Measurements from ENCODE around the gene ZNF570. TPM values are rescaled to one million over a fixed set of nuclear protein-coding genes. Genes with fewer than 3 reads are reported as not detected.

The ZNF570 gene
- total RNA-seq (2022) (not detected in 2 replicates), Bru-seq, nascent RNA (percentile 11 among the genes with signal in this experiment), BruChase-seq, experiment 1, labeled RNA remaining after a 2-hour chase (percentile 13 among the genes with signal in this experiment), BruChase-seq, experiment 2, labeled RNA remaining after a 6-hour chase (percentile 4 among the genes with signal in this experiment)
- long read RNA-seq: 0 reads

DNA sequence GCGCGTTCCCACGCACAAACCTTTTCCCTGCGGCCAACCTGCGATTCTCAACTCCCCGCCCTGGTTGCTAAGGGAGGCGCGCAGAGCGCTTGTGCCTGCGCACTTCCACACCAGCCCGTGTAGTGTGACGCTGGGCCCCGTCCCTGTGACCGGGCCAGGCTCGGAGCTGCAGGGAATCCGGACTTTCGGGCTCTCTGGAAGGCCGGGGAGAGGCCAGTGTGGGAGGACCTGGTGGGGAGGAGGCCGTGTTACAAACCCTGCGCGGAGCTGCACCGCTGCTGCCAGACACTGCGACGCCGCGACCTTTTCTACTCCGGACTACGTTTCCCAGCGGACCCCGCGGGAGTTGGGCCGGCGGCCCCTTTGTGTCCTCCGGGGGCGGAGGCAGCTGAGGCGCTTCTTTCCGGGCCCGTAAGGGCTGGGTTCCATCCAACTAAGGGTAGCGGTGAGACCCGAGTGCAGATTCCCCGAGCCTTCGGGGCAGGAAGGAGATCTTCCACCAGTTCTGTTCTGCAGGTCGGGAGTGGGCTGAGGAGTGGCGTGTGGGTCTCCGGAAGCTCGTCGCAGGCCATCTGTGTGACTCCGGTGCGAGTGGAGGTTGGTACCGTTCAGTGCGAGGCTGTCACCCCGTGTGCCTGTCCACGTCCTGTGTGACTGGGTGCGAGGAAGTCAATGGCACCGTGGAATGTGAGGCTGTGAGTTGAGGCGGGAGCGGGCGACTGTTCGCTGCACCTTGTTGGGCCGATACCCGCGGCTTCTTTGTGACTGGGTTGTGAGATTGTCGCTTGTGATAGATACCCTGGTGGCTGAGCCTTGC lies at the start of gene ZNF570:
TSS of gene ZNF570 (plus strand) at position 396 of the 817 bp plus-strand sequence. CDS start 999 bp downstream, outside the sequence.
- ChIA-PET POLR2A (no interaction called here), CTCF (no interaction called here)
- no peak for DNase-seq
- H3K4me3 ChIP-seq (ENCODE audit: low read depth, low read length): no peak within 1 kb of the TSS
- Mint-ChIP-seq H3K27ac (ENCODE audit: unreplicated experiment) (no peak within 1 kb of the TSS), H3K4me1 (ENCODE audit: low read depth, unreplicated experiment) (no peaks in the 10 kb centered on the region), H3K4me3 (ENCODE audit: unreplicated experiment) (peak within 1 kb of the TSS; percentile 25), H3K9me3 (ENCODE audit: unreplicated experiment) (peaks cover 21% of the 10 kb centered on the region), H3K36me3 (ENCODE audit: insufficient read depth, unreplicated experiment) (no peaks in the 10 kb centered on the region), H3K27me3 (ENCODE audit: insufficient read depth, unreplicated experiment) (no peaks in the 10 kb centered on the region)
- TF ChIP-seq, protein P1, sequence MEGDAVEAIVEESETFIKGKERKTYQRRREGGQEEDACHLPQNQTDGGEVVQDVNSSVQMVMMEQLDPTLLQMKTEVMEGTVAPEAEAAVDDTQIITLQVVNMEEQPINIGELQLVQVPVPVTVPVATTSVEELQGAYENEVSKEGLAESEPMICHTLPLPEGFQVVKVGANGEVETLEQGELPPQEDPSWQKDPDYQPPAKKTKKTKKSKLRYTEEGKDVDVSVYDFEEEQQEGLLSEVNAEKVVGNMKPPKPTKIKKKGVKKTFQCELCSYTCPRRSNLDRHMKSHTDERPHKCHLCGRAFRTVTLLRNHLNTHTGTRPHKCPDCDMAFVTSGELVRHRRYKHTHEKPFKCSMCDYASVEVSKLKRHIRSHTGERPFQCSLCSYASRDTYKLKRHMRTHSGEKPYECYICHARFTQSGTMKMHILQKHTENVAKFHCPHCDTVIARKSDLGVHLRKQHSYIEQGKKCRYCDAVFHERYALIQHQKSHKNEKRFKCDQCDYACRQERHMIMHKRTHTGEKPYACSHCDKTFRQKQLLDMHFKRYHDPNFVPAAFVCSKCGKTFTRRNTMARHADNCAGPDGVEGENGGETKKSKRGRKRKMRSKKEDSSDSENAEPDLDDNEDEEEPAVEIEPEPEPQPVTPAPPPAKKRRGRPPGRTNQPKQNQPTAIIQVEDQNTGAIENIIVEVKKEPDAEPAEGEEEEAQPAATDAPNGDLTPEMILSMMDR (IDR thresholded peaks at IDR 0.05; ENCODE audit: insufficient read depth in 1 of 2, low read depth in 1 of 2, low read length in 1 of 2, severe bottlenecking in 1 of 2, unreplicated experiment in 1 of 2): no peak
- no peaks in the 10 kb centered on the region for H3K4me1 ChIP-seq
- H3K36me3 ChIP-seq (ENCODE audit: control insufficient read depth, insufficient read depth, low read length): no peaks in the 10 kb centered on the region
- BruUV-seq (replicated peaks): no TSS peak
- H3K9me3 ChIP-seq: peaks cover 15% of the 10 kb centered on the region; the same call in 1 of the 2 replicates
- intact Hi-C loops (cut with micrococcal nuclease; ENCODE audit: unreplicated experiment): no loop called here
- no peaks in the 10 kb centered on the region for H3K27me3 ChIP-seq (replicated peaks; ENCODE audit: control insufficient read depth, insufficient read depth, low read length)

DNA sequence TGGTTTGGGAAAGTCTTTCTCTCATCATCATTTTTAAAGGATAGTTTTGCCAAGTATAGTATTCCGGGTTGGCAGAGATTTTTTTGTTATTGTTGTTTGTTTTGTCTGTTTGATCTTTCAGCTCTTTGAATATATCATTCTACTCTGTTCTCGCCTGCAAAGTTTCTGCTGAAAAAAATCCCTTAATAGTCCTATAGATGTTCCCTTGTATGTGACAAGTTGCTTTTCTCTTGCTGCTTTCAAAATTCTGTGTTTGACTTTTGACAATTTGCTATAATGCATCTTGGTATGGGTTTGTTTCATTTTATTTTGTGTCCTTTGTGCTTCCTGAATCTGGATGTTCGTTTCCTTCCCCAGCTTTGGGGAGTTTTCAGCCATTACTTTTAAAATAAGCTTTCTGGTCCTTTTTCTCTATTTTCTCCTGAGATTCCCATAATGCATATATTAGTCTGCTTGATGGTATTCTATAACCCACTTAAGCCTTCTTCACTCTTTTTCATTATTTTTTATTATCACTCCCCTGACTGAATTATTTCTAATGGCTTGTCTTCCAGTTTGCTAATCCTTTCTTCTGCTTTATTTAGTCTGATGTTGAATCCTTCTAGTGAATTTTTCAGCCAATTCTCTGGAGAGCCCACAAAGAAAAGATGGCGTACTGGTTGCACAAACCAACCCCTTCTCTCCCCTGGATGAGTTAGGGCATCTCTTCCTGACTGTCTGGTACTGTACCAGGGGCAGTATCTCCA lies 16.5 kb upstream of the ZNF570 start:
- Histone ChIP-seq H3K4me3 (ENCODE audit: low read depth, low read length) (no peak overlapping the region), H3K4me1 (no peaks in the 10 kb centered on the region), H3K9me3 (peaks cover 46% of the 10 kb centered on the region), H3K27me3 (replicated peaks; ENCODE audit: control insufficient read depth, insufficient read depth, low read length) (no peaks in the 10 kb centered on the region), H3K36me3 (ENCODE audit: control insufficient read depth, insufficient read depth, low read length) (no peaks in the 10 kb centered on the region)
- intact Hi-C loops (cut with micrococcal nuclease; ENCODE audit: unreplicated experiment): no loop called here
- Mint-ChIP-seq H3K27me3 (ENCODE audit: insufficient read depth, unreplicated experiment) (no peaks in the 10 kb centered on the region), H3K4me3 (ENCODE audit: unreplicated experiment) (no peak overlapping the region), H3K27ac (ENCODE audit: unreplicated experiment) (no peak overlapping the region), H3K4me1 (ENCODE audit: low read depth, unreplicated experiment) (no peaks in the 10 kb centered on the region), H3K9me3 (ENCODE audit: unreplicated experiment) (peaks cover 87% of the 10 kb centered on the region), H3K36me3 (ENCODE audit: insufficient read depth, unreplicated experiment) (no peaks in the 10 kb centered on the region)
- ChIA-PET CTCF (no interaction called here), POLR2A (no interaction called here)
- DNase-seq: no peak
- TF ChIP-seq, protein P1 (IDR thresholded peaks at IDR 0.05; ENCODE audit: insufficient read depth in 1 of 2, low read depth in 1 of 2, low read length in 1 of 2, severe bottlenecking in 1 of 2, unreplicated experiment in 1 of 2): no peak
- BruUV-seq (replicated peaks): no TSS peak

DNA sequence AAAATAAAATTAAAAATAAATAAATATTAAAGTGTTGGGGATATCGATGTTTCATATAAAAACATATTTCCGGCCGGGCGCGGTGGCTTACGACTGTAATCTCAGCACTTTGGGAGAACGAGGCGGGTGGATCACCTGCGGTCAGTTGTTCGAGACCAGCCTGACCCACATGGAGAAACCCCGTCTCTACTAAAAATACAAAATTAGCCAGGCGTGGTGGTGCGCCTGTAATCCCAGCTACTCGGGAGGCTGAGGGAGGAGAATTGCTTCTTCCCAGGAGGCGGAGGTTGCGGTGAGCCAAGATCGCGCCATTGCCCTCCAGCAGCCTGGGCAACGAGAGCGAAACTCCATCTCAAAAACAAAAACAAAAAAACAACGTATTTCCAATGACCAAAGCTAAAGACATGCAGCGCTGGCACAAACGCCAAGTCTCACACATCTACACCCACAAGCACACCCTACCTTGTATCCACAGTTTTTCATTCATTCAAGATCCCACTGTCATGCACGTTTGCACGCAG lies 2.8 kb upstream of the ZNF570 start:
- CTCF ChIA-PET: no interaction called here
- Mint-ChIP-seq H3K27me3 (ENCODE audit: insufficient read depth, unreplicated experiment) (no peaks in the 10 kb centered on the region), H3K36me3 (ENCODE audit: insufficient read depth, unreplicated experiment) (no peaks in the 10 kb centered on the region), H3K27ac (ENCODE audit: unreplicated experiment) (no peak overlapping the region), H3K4me1 (ENCODE audit: low read depth, unreplicated experiment) (no peaks in the 10 kb centered on the region), H3K9me3 (ENCODE audit: unreplicated experiment) (peaks cover 21% of the 10 kb centered on the region), H3K4me3 (ENCODE audit: unreplicated experiment) (peak overlapping the region; percentile 39)
- Histone ChIP-seq H3K36me3 (ENCODE audit: control insufficient read depth, insufficient read depth, low read length) (no peaks in the 10 kb centered on the region), H3K4me3 (ENCODE audit: low read depth, low read length) (no peak overlapping the region), H3K27me3 (replicated peaks; ENCODE audit: control insufficient read depth, insufficient read depth, low read length) (no peaks in the 10 kb centered on the region), H3K9me3 (peaks cover 19% of the 10 kb centered on the region), H3K4me1 (no peaks in the 10 kb centered on the region)
- BruUV-seq (replicated peaks): no TSS peak
- DNase-seq: no peak
- POLR2A ChIA-PET: no interaction called here
- TF ChIP-seq, protein P1 (IDR thresholded peaks at IDR 0.05; ENCODE audit: insufficient read depth in 1 of 2, low read depth in 1 of 2, low read length in 1 of 2, severe bottlenecking in 1 of 2, unreplicated experiment in 1 of 2): no peak
- intact Hi-C loops (cut with micrococcal nuclease; ENCODE audit: unreplicated experiment): no loop called here

Measured in Caco-2 (cell line).